Smooth muscle cell (in vitro differentiated cells): Measurements from ENCODE around the gene GALNT17. TPM values are rescaled to one million over a fixed set of nuclear protein-coding genes. Genes with fewer than 3 reads are reported as not detected.

Source experiments
- DNase-seq: peaks from one replicate; lab custom pipeline; 2025; ENCODE audit not compliant: unreplicated experiment; lab: John Stamatoyannopoulos, UW
- H2AFZ ChIP-seq: fragments of 200-600 bp; sonication (generic); 2 replicates; pipeline ENCODE4 v1.6.0; 2016; ENCODE audit warnings: antibody characterized with exemption, low read depth, mild to moderate bottlenecking
- H3F3A ChIP-seq: fragments of 200-600 bp; sonication (generic); 2 replicates; pipeline ENCODE4 v1.6.0; 2017; ENCODE audit warnings: antibody characterized with exemption, low read depth
- H3K27ac ChIP-seq: fragments of 200-600 bp; sonication (generic); 2 replicates; pipeline ENCODE4 v1.5.1; 2016; ENCODE audit warnings: low read depth, mild to moderate bottlenecking
- H3K27me3 ChIP-seq: fragments of 200-600 bp; sonication (generic); 2 replicates; pipeline ENCODE4 v1.6.1; 2016; ENCODE audit warnings: low read depth, mild to moderate bottlenecking
- H3K36me3 ChIP-seq: fragments of 200-600 bp; sonication (generic); 2 replicates; pipeline ENCODE4 v1.5.1; 2016; ENCODE audit warnings: low read depth
- H3K4me1 ChIP-seq: fragments of 200-600 bp; sonication (generic); 2 replicates; pipeline ENCODE4 v1.5.1; 2016; ENCODE audit warnings: low read depth
- H3K4me2 ChIP-seq: fragments of 200-600 bp; sonication (generic); 2 replicates; pipeline ENCODE4 v1.6.0; 2016; ENCODE audit warnings: mild to moderate bottlenecking
- H3K4me3 ChIP-seq: fragments of 200-600 bp; sonication (generic); 2 replicates; pipeline ENCODE4 v1.5.1; 2016; ENCODE audit warnings: mild to moderate bottlenecking
- H3K79me2 ChIP-seq: fragments of 200-600 bp; sonication (generic); 2 replicates; pipeline ENCODE4 v1.6.0; 2016; ENCODE audit warnings: low read depth, mild to moderate bottlenecking
- H3K9ac ChIP-seq: fragments of 200-600 bp; sonication (generic); 2 replicates; pipeline ENCODE4 v1.6.0; 2016; ENCODE audit warnings: low read depth
- H3K9me3 ChIP-seq: fragments of 200-600 bp; sonication (generic); replicated peaks from 2 replicates; pipeline ENCODE4 v1.5.1; 2016; ENCODE audit warnings: low read depth
- H4K20me1 ChIP-seq: fragments of 200-600 bp; sonication (generic); 2 replicates; pipeline ENCODE4 v1.6.0; 2016; ENCODE audit warnings: low read depth
- whole genome bisulfite sequencing: methylation state at CpG from one replicate; pipeline ENCODE4 v1.1.7; 2016; ENCODE audit warnings: low lambda C conversion rate; 5-methylcytosine and 5-hydroxymethylcytosine counted together
- polyA plus RNA-seq: library from polyadenylated mRNA; unstranded; fragments of >200 nt; fragmentation: Nextera tagmentation; extraction: Ambion mirVana; gene quantifications from 2 replicates; pipeline ENCODE4 v1.2.1, GENCODE V29; 2016
- total RNA-seq: library from RNA; depleted of rRNA; stranded (reverse); fragments of >200 nt; gene quantifications from 2 replicates; pipeline ENCODE4 v1.2.3, GENCODE V29; 2014
- TF ChIP-seq, protein P1 (sequence below): fragments of 200-600 bp; sonication (generic); IDR thresholded peaks from 2 replicates; pipeline ENCODE4 v1.5.1; 2017; ENCODE audit warnings: borderline replicate concordance, mild to moderate bottlenecking, antibody characterized with exemption; ENCODE audit not compliant: insufficient read depth, poor library complexity, severe bottlenecking

GALNT17 gene
- total and polyA plus RNA-seq, 2 experiments from 2014 or later: 0.38 to 0.45 TPM

DNA sequence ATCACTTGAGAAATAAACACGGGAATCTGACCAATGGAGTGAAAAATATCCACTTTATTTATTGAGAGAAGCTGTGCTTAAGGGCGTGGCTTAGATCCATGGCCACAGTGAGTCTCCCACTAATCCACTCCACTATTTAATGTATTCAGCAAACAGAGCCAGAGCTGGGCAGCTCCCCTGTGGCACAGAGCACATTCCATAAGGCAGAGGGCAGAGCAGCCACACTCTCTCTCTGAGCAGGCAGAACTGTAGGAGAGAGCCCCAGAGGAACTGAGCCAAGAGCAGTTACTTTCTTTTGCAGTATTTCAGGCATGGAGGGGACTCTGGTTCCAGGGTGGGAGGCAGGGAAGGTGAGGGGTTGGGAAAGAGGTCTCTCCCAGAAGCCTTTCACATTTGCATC, 106.0 kb downstream of the GALNT17 start:
- H3K27ac ChIP-seq: no peak overlapping the region
- H2AFZ ChIP-seq: no peak overlapping the region
- H3K4me3 ChIP-seq: no peak overlapping the region
- no peaks in the 10 kb centered on the region for H3F3A ChIP-seq
- no peaks in the 10 kb centered on the region for H3K36me3 ChIP-seq
- no peaks in the 10 kb centered on the region for H3K27me3 ChIP-seq
- no peaks in the 10 kb centered on the region for H3K9me3 ChIP-seq
- no peaks in the 10 kb centered on the region for H4K20me1 ChIP-seq
- TF ChIP-seq, protein P1, sequence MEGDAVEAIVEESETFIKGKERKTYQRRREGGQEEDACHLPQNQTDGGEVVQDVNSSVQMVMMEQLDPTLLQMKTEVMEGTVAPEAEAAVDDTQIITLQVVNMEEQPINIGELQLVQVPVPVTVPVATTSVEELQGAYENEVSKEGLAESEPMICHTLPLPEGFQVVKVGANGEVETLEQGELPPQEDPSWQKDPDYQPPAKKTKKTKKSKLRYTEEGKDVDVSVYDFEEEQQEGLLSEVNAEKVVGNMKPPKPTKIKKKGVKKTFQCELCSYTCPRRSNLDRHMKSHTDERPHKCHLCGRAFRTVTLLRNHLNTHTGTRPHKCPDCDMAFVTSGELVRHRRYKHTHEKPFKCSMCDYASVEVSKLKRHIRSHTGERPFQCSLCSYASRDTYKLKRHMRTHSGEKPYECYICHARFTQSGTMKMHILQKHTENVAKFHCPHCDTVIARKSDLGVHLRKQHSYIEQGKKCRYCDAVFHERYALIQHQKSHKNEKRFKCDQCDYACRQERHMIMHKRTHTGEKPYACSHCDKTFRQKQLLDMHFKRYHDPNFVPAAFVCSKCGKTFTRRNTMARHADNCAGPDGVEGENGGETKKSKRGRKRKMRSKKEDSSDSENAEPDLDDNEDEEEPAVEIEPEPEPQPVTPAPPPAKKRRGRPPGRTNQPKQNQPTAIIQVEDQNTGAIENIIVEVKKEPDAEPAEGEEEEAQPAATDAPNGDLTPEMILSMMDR: peak; percentile 19
- no peak overlapping the region for H3K4me2 ChIP-seq
- no peaks in the 10 kb centered on the region for H3K79me2 ChIP-seq
- no peak overlapping the region for H3K9ac ChIP-seq
- 93% methylated on average over 2 of the region's 2 CpGs for WGBS
- peak; percentile 1 for DNase-seq
- H3K4me1 ChIP-seq: peaks cover 19% of the 10 kb centered on the region

GRCh38 chr7:71238581-71239295, 106.8 kb downstream of the GALNT17 start:
- Histone ChIP-seq H2AFZ (no peak overlapping the region), H3K9me3 (no peaks in the 10 kb centered on the region), H3K9ac (no peak overlapping the region), H3F3A (no peaks in the 10 kb centered on the region), H3K27ac (no peak overlapping the region), H3K4me3 (no peak overlapping the region), H3K27me3 (no peaks in the 10 kb centered on the region), H3K4me2 (no peak overlapping the region), H3K4me1 (peaks cover 19% of the 10 kb centered on the region), H3K36me3 (no peaks in the 10 kb centered on the region), H3K79me2 (no peaks in the 10 kb centered on the region), H4K20me1 (no peaks in the 10 kb centered on the region)
- TF ChIP-seq, protein P1: no peak
- no peak for DNase-seq
- 78% methylated on average over 7 of the region's 7 CpGs for WGBS

- H3K79me2 ChIP-seq: no peaks in the 10 kb centered on the region
- WGBS: 55% methylated on average over 8 of the region's 8 CpGs
- no peak overlapping the region for H3K4me3 ChIP-seq
- peak overlapping the region; percentile 59 for H3K4me2 ChIP-seq
- peak overlapping the region; percentile 61 for H2AFZ ChIP-seq
- H3K27me3 ChIP-seq: no peaks in the 10 kb centered on the region
- no peaks in the 10 kb centered on the region for H4K20me1 ChIP-seq
- H3K27ac ChIP-seq: peak overlapping the region; percentile 45
- TF ChIP-seq, protein P1: no peak
- no peak overlapping the region for H3K9ac ChIP-seq
- H3F3A ChIP-seq: no peaks in the 10 kb centered on the region
- H3K9me3 ChIP-seq: no peaks in the 10 kb centered on the region
- peaks cover 19% of the 10 kb centered on the region for H3K4me1 ChIP-seq
- DNase-seq: no peak
- H3K36me3 ChIP-seq: no peaks in the 10 kb centered on the region
Observed at GRCh38 chr7:71239586-71240268, 107.8 kb downstream of the GALNT17 start.
